Stimulated activated CD8-positive, alpha-beta memory T cell treated with anti-CD3 and anti-CD28 coated beads, Interleukin-2, amount 100 ng/mL, for 48 hours (primary cell): Measurements from ENCODE around the gene COL18A1.
"Not testable (repeated sequence)": the region's sequence is repeated elsewhere in the genome, so short reads cannot be mapped to it uniquely, and the experiment has no call there.

Experiments
- DNase-seq, 2 donors: peaks; one replicate each; pipeline ENCODE4 v3.0.0-alpha.2; 2020; ENCODE audit warnings: low read depth in 2 of 2

COL18A1 gene

DNA sequence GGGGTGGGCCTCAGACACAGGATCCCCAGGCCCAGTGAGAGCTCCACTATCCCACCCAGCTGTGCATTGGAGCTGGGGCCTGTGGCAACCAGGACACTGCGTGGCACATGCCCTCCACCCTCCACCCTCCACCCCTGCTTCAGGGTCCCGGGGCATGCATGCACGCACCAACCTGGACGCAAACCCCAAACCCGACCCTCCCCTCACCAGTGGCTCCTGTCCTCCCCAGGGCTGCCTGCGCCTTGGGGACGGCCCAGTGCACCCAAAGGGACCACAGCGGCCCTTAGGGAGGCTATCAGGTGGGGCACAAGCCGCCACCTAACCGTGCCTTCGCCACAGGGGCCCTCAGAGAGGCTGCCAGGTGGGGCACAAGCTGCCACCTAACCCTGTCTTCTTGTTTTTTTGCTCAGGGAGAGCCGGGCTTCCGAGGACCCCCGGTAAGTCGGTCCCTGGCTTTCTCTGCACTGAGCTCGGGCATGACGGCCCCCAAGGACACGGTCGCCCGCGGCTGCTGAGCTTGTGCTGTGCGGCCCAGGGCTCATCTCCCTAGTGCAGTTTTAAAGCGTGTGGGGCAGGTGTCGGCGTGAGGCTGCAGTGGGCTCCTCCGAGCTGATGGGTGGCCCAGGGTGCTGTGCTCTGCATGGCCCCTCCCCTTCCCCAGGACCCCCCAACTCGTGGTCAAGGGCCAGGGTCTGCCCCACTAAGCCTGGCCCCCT lies 89.3 kb downstream of the COL18A1 start:
- DNase-seq, result no peak

DNA sequence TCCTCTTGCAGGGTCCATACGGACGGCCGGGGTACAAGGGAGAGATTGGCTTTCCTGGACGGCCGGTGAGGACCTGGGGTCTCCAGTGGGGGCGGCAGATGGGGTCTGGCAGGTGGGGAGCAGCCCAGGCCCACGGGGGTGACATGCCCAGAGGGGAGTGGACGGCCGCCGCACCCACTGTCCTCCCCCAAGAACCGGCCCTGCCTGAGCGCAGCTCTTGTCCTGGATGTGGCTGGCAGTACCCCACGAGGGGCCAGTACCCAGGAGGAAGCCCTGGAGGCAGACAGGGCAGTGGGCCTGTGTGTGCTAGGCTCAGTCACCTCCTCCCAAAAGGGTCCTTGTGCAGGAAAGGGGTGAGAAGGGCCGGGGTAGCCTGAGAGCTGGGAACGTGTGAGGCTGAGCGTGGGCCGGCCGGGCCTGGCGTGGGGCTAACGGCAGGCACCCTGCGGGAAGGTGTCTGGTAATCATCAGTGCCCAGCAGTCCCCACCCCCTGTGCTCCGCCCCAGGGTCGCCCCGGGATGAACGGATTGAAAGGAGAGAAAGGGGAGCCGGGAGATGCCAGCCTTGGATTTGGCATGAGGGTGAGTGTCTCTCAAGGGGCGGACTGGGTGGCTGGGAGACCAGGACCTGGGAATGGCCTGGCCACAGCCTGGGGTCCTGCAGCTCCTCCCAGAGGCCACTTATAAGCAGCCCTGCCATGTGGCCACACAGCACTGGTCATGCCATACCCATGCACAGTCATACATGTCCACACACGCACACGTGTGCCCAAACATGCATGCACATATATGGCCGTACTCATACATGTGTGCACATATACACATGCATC lies 90.1 kb downstream of the COL18A1 start:
- DNase-seq, result no peak

DNA sequence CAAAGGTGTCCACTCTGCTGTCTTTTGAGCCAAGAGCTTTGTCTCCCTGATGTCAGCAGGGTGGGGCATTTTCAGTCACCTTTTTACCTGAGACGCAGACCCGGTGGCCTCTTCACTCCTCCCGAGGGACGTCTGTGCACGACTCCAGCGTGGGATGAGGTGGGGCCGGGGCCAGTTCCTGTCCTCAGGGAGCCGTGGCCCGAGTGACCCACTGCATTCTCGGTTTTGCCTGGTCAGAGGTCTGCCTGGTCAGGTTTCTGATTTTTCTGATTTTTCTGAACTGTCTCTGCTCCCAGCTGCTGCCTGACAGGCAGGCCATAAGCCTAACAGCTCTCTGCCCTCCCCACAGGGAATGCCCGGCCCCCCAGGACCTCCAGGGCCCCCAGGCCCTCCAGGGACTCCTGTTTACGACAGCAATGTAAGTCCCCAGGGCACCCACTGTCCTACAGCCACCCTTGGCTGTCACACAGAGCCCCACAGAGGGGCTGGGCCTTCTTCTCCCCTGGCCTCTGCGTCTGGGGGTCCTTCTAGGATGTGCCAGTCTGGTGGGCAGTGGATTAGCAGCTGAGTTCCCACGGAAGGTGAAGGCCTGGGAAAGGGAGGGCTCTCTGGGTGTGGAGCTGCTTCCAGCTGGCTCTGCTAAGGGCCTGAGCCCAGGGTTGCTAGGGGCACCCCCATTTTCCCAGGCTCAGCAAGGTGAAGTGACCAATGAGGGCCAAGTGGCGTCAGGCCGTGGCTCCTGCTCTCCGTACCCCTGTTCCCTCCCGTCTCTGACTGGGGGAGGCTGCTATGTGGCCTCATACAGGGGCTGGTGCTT lies 91.4 kb downstream of the COL18A1 start:
- no peak for DNase-seq

DNA sequence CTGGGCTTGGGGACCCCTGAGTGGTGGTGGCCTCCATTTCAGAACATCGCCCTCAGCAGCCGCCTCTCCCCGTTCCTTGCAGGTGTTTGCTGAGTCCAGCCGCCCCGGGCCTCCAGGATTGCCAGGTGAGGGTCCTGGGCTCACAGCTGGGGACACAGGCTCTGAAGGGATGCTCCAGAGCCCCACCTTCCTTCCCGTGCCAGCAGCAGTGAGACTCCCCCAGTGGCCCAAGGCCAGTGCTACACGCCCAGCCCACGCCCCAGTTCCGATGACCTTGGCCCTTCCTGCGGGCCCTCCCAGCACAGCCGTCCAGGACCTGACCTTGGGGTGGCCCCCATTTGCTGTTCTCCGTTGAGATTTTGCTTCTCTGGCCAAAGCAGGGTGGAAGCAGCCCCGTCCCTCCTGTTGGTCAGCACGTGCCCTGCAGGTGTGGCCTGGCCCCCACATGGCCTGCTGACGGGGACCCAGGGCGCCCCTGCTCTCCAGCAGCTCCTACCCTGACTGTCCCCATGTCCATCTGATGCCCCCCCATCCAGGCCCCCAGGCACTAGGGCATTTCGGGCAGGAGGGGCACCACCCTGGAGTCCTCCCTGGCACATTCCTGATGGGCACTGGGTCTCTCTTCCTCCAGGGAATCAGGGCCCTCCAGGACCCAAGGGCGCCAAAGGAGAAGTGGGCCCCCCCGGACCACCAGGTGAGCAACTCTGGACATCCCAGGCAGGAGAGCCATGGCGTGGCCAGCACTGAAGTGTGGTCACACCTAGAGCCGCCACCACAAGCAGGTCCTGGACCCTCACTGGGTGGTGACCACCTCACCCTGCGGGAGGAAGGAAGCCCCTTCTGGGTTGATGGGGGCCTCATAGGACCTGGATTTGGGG lies 92.2 kb downstream of the COL18A1 start:
- no peak for DNase-seq

DNA sequence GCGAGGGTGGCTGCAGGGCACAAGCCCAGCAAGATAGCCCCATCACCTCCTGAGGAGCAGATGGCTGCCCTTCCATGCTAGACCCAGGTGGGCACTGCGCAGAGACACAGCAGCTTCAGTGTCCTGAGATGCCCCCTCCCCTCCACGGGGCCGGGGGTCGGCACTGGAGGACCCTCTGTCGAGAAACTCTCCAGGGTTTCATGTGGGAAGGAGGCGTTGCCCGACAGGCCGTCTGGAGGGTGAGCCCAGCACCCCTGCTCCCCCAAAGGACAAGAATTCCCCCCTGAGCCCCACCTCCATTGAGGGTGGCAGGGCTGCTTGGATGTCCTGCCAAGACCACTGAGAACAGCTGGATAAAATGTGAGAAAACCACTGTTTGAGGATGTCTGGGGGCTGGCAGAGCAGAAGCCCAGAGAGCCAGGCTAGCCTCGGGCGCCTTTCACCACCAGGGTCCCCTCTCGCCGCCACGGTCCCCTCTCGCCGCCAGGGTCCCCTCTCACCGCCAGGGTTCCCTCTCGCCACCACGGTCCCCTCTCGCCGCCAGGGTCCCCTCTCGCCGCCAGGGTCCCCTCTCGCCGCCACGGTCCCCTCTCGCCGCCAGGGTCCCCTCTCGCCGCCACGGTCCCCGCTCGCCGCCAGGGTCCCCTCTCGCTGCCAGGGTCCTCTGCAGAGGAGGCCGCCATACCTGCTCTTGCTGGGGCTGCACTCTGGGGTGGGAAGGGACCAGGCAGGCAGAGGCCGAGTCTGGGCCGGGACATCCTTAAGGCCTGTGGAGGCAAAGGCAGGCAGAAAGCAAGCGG lies 93.1 kb downstream of the COL18A1 start:
- no peak for DNase-seq

DNA sequence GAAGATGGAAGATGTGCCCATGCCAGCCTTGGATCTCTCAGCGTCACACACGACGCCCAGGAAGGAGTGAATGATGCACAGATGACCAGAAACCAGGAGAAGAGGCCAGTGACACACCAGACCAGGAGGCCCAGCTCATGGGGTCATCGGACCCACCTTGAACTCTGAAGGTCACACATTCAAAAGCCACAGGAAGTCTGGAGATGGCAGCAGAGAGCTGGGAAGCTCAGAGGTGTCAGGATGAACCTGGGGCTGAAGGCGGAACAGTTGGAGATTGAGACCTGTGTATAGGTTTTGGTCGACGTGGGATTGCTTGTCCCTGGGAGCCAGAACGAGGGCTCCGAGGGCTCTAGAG lies 93.7 kb downstream of the COL18A1 start:
- no peak for DNase-seq

DNA sequence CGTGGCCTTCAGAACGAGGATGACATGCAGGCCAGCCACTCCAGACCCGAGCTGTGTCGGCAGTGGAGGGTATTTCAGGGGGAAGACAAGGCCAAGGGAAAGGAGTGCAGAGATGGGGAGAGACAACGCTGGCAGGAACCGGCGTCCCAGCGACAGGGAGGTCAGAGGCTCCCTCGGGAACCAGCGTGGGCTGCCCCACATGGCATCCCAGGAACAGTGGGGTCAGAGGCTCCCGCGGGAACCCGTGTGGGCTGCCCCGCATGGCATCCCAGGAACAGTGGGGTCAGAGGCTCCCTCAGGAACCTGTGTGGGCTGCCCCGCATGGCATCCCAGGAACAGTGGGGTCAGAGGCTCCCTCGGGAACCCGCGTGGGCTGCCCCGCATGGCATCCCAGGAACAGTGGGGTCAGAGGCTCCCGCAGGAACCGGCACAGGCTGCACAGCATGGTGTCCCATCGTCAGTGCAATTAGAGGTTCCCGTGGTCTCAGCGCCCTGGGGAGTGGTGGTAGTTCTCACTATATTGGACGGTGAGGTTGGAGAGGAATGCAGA lies 94.3 kb downstream of the COL18A1 start:
- no peak for DNase-seq

DNA sequence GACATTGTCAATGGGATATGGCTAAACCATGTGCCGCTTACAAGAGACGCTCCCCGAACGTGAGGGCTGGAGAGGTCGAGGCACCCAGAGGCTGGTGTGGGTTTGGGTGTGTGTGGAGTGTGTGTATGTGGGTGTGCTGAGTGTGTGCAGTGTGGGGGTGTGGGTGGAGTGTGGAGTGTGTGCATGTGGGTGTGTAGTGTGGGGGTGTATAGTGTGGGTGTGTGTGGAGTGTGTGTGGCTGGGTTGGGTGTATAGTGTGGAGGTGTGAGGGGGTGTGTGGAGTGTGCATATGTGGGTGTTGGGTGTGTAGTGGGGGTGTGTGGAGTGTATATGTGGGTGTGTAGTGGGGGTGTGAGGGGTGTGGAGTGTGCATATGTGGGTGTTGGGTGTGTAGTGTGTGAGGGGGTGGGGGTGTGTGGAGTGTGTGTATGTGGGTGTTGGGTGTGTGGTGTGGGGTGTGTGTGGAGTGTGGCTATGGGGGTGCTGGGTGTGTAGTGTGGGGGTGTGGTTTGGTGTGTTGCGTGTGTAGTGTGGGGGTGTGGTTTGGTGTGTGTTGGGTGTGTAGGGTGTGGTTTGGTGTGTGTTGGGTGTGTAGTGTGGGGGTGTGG lies 95.1 kb downstream of the COL18A1 start:
- no peak for DNase-seq

DNA sequence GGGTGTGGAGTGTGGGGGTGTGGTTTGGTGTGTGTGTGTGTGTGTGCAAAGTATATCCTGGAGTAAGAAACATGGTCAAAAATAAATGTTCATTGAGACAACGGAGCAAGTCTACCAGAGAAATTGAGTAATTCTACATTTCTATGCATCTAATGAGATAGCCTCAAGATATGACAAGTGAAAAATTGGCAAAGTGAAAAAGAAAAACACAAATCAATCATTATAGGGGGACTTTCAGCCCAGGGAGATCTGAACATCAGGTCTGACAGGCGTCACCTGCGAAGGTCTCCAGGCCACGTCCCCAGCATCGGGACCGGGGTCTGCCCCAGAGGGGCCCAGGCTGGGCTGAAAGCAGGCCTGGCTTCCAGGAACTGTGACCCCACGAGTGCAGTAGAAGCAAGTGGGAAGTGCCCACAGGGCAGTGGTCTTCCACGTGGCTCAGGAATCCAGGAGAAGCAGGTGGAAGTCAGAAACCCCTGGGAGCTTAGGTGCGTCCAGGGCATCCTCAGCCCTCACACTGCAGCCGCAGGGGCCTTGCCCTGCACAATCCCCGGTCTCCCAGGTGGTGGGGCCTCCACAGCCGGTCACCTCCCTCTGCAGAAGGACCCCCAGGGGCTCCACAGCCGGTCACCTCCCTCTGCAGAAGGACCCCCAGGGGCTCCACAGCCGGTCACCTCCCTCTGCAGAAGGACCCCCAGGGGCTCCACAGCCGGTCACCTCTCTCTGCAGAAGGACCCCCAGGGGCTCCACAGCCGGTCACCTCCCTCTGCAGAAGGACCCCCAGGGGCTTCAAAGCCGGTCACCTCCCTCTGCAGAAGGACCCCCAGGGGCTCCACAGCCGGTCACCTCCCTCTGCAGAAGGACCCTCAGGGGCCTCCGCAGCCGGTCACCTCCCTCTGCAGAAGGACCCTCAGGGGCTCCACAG lies 96.4 kb downstream of the COL18A1 start:
- not testable (repeated sequence) for DNase-seq

DNA sequence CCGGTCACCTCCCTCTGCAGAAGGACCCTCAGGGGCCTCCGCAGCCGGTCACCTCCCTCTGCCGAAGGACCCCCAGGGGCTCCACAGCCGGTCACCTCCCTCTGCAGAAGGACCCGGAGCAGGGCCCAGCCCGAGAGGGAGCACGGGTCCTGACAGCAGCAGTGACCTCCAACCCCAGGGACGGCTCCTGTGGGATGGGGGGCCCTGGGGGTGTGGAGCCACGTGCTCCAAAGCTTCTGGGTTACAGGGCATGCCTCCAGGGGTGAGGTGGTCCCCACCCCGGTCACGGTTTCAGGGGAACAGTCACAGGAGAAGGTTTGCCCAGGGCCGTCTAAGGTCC lies 97.0 kb downstream of the COL18A1 start:
- DNase-seq, result no peak

DNA sequence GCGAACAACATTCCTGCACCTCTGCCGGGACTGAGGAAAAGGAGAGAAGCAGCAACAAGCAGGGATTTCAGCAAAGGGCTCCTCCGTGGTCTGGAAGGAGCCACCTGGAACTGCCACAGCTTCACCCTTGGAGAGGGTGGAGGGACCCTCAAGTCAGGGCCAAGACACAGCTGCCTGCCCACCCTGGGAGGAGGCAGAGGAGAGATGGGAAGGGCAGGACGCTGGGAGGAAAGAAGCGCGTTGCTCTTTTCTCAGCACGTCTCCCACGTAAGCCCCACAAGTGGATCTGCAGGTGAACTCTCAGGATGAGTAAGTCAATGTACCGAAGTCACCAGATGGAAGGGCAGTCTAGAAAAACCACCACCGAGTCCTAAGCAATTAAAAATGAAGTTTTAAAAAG lies 97.6 kb downstream of the COL18A1 start:
- DNase-seq, result no peak

DNA sequence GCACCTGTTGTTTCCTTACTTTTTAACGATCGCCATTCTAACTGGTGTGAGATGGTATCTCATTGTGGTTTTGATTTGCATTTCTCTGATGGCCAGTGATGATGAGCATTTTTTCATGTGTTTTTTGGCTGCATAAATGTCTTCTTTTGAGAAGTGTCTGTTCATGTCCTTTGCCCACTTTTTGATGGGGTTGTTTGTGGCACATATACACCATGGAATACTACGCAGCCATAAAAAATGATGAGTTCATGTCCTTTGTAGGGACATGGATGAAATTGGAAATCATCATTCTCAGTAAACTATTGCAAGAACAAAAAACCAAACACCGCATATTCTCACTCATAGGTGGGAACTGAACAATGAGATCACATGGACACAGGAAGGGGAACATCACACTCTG lies 98.3 kb downstream of the COL18A1 start:
- DNase-seq, result not testable (repeated sequence)

DNA sequence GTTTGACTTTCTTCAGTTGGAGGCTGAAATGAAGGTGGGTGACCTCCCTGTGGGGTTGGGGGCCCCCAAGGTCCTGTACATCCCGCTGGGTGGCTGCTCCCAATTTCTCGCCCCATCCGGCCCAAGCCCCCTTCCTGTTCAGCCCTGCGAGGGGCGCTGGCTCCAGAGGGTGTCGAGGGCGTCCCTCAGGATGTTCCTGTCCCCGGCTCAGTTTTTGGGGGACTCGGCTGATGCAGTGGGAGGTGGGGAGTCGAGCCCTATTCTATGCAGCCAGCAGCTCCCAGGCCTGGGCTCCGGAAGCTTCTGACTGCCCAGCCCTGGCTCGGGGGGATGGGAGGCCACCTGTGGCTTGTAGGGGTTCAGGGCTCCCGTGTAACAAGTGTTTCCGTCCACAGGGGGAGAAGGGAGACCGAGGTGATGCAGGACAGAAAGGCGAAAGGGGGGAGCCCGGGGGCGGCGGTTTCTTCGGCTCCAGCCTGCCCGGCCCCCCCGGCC lies 99.1 kb downstream of the COL18A1 start:
- DNase-seq, result no peak

DNA sequence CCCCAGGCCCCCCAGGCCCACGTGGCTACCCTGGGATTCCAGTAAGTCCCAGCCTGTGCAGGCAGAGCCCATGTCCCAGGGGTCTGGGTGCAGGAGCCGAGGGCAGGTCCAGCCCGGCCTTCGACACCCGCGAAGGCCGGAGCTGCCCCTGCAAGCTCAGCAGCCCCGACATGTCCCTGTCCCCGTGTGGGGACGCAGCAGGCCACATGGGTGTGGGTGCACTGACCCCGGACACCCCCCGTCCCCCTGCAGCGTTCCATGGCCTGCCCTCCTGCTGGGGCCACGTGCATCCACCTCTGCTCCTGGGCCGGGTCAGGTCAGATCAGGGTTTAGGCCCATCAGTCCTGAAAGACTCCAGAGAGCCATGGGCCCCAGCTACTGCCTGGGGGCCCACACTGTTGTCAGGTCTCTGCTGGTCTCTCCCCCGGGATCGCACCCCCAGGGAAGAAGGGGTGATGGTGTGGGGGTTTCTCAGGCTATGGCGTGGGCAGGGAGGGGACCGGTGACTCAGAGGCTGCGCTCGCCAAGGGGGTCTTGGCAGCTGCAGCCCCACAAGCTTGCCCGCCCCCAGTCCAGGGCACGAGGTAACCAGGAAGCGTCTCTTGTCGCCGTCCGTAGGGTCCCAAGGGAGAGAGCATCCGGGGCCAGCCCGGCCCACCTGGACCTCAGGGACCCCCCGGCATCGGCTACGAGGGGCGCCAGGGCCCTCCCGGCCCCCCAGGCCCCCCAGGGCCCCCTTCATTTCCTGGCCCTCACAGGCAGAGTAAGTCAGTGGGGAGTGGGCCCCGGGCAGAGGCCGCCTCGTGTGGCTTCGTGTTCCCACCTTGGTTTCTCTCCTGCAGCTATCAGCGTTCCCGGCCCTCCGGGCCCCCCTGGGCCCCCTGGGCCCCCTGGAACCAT lies 99.8 kb downstream of the COL18A1 start:
- DNase-seq, result no peak

DNA sequence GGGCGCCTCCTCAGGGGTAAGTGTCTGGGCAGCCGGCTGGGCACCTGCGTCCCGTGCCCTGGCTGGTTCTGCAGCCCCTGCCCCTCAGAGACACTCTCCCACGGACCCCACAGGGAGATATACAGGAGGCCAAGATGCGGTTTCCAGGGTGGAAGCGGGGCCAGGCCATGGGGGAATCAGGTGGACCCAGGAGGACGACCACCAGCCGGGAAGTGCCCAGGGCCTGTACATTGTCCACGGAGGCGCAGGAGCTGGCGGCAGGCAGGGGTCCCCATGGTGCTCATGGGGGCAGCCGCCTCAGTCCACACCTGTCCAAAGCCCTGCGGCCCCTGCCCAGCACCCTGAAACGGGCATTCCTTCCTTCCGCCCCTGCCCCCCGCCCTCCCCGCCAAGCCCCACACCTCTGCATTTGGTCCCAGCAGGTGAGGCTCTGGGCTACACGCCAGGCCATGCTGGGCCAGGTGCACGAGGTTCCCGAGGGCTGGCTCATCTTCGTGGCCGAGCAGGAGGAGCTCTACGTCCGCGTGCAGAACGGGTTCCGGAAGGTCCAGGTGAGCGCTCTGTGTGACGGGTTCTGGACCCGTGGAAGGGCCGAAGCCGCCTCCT lies 100.6 kb downstream of the COL18A1 start:
- DNase-seq, result no peak

DNA sequence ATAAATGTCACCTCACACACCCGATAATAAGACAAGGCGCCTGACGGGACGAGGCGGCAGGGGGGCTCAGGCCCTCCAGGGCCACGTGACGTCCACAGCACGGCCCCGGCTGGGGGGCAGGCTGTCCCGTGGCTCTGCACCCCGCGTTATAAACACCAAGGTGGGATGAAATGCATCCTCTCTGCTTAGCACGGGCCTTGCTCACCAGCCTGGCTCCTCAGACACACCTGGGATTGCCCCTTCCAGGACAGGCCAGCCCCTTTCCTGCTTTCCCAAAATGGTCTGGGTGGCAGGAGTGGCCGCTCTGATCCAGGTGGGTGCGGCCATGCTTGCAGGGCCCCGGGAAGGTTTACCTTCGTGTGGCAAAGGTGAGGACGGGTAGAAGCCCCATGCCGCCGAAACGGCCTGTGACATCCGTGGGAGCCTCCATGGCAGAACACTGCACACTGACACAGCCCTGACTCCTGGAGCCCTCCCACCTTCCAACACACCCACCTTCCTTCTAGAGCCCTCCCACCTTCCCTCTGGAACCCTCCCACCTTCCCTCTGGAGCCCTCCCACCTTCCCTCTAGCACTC lies 101.4 kb downstream of the COL18A1 start:
- no peak for DNase-seq
